Hepatocyte (in vitro differentiated cells): ENCODE results near the gene PGLYRP1. TPM values are rescaled to one million over a fixed set of nuclear protein-coding genes. Genes with fewer than 3 reads are reported as not detected.
A peak's percentile ranks its signal among the peaks of the same experiment; 100 is the strongest.

Experiments used
- DNase-seq: peaks from one replicate; pipeline ENCODE4 v3.0.0-alpha.2; 2016; ENCODE audit warnings: low spot score
- H2AFZ ChIP-seq: fragments of 200-600 bp; sonication (generic); 2 replicates; pipeline ENCODE4 v1.6.0; 2016; ENCODE audit warnings: antibody characterized with exemption, mild to moderate bottlenecking
- H3K27ac ChIP-seq: fragments of 200-600 bp; sonication (generic); 2 replicates; pipeline ENCODE4 v1.5.1; 2016; ENCODE audit warnings: mild to moderate bottlenecking
- H3K27me3 ChIP-seq: fragments of 200-600 bp; sonication (generic); 2 replicates; pipeline ENCODE4 v1.6.1; 2016
- H3K36me3 ChIP-seq: fragments of 200-600 bp; sonication (generic); replicated peaks from 2 replicates; pipeline ENCODE4 v1.5.1; 2016; ENCODE audit warnings: low read depth; ENCODE audit not compliant: insufficient read depth
- H3K4me1 ChIP-seq: fragments of 200-600 bp; sonication (generic); 2 replicates; pipeline ENCODE4 v1.5.1; 2016; ENCODE audit warnings: mild to moderate bottlenecking, moderate library complexity; ENCODE audit not compliant: insufficient read depth
- H3K4me2 ChIP-seq: fragments of 200-600 bp; sonication (generic); 2 replicates; pipeline ENCODE4 v1.6.0; 2016
- H3K4me3 ChIP-seq: fragments of 200-600 bp; sonication (generic); 2 replicates; pipeline ENCODE4 v1.5.1; 2016; ENCODE audit warnings: mild to moderate bottlenecking
- H3K79me2 ChIP-seq: fragments of 200-600 bp; sonication (generic); 2 replicates; pipeline ENCODE4 v1.6.0; 2017; ENCODE audit warnings: mild to moderate bottlenecking
- H3K9me2 ChIP-seq: fragments of 200-600 bp; sonication (generic); replicated peaks from 2 replicates; pipeline ENCODE4 v1.6.0; 2017; ENCODE audit warnings: mild to moderate bottlenecking; ENCODE audit not compliant: insufficient read depth
- H3K9me3 ChIP-seq: fragments of 200-600 bp; sonication (generic); 2 replicates; pipeline ENCODE4 v1.5.1; 2016; ENCODE audit warnings: low read depth, mild to moderate bottlenecking
- H4K20me1 ChIP-seq: fragments of 200-600 bp; sonication (generic); 2 replicates; pipeline ENCODE4 v1.6.0; 2016; ENCODE audit warnings: mild to moderate bottlenecking; ENCODE audit not compliant: insufficient read depth, poor library complexity, severe bottlenecking
- EZH2 ChIP-seq: fragments of 200-600 bp; sonication (generic); IDR thresholded peaks from 2 replicates; pipeline ENCODE4 v1.6.1; 2016; ENCODE audit warnings: antibody characterized with exemption, mild to moderate bottlenecking, borderline replicate concordance
- EZH2phosphoT487 ChIP-seq: fragments of 200-600 bp; sonication (generic); IDR thresholded peaks from one replicate; pipeline ENCODE4 v1.6.1; 2018; ENCODE audit warnings: antibody characterized with exemption, mild to moderate bottlenecking, low read depth, moderate library complexity; ENCODE audit not compliant: unreplicated experiment, severe bottlenecking
- WGBS: methylation state at CpG from one replicate; pipeline ENCODE4 v1.1.6; 2016; ENCODE audit warnings: low lambda C conversion rate; ENCODE audit errors: missing lambda C conversion rate; 5-methylcytosine and 5-hydroxymethylcytosine counted together
- polyA plus RNA-seq: library from polyadenylated mRNA; unstranded; fragments of >200 nt; fragmentation: Nextera tagmentation; extraction: Ambion mirVana; gene quantifications from 2 replicates; pipeline ENCODE4 v1.2.1, GENCODE V29; 2016
- total RNA-seq: library from RNA; depleted of rRNA; stranded (reverse); fragments of >200 nt; gene quantifications from 2 replicates; pipeline ENCODE4 v1.2.3, GENCODE V29; 2014
- TF ChIP-seq, protein P1 (sequence below): fragments of 200-600 bp; sonication (generic); IDR thresholded peaks from 2 replicates; pipeline ENCODE4 v1.5.1; 2016; ENCODE audit warnings: antibody characterized with exemption, mild to moderate bottlenecking; ENCODE audit not compliant: poor library complexity

Gene PGLYRP1
- total and polyA plus RNA-seq, 2 experiments from 2014 or later, result not detected

DNA sequence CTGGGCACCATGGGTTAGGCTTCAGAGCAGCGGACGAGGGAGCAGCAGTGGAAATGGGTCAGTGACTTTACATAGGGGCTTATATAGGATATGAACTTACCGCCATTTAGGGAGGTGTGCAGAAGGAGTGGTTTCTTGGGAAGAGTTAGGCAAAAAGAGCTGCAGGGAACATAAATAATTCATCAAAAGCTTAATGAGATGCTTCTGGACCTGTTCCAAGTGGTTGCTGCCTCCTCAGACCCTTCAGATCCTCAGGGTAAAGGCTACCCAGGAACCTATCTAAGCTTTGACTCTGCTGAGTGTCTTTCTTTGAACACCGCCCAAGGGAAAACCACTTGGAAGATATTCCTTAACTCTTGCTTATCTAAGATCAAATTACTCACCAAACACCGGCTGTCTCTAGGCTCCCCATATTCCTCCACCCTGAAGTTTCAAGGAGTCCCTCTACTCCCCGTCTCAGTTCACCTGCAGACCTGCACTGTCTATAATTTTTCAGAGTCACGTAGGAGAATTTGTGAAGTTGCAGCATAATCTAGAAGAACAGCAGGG, 18.2 kb upstream of the PGLYRP1 start, which contains the start of gene IGFL4:
TSS of gene IGFL4 (minus strand) at position 51 of the 549 bp plus-strand sequence. CDS start at position 11, 40 bp downstream.
- H2AFZ ChIP-seq, result no peak within 1 kb of the TSS
- peak within 1 kb of the TSS; percentile 14 for H3K27ac ChIP-seq
- WGBS, result 54% methylated on average over 7 of the region's 7 CpGs
- H3K4me2 ChIP-seq, result peak within 1 kb of the TSS; percentile 52
- no peaks in the 10 kb centered on the region for H3K9me2 ChIP-seq
- H3K4me1 ChIP-seq, result peaks cover 9% of the 10 kb centered on the region
- TF ChIP-seq EZH2 (no peak), EZH2phosphoT487 (no peak)
- TF ChIP-seq, protein P1, sequence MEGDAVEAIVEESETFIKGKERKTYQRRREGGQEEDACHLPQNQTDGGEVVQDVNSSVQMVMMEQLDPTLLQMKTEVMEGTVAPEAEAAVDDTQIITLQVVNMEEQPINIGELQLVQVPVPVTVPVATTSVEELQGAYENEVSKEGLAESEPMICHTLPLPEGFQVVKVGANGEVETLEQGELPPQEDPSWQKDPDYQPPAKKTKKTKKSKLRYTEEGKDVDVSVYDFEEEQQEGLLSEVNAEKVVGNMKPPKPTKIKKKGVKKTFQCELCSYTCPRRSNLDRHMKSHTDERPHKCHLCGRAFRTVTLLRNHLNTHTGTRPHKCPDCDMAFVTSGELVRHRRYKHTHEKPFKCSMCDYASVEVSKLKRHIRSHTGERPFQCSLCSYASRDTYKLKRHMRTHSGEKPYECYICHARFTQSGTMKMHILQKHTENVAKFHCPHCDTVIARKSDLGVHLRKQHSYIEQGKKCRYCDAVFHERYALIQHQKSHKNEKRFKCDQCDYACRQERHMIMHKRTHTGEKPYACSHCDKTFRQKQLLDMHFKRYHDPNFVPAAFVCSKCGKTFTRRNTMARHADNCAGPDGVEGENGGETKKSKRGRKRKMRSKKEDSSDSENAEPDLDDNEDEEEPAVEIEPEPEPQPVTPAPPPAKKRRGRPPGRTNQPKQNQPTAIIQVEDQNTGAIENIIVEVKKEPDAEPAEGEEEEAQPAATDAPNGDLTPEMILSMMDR, result no peak
- DNase-seq, result peak; percentile 43
- H3K9me3 ChIP-seq, result no peaks in the 10 kb centered on the region
- H3K36me3 ChIP-seq, result no peaks in the 10 kb centered on the region
- H3K79me2 ChIP-seq, result no peaks in the 10 kb centered on the region
- no peaks in the 10 kb centered on the region for H4K20me1 ChIP-seq
- no peak within 1 kb of the TSS for H3K4me3 ChIP-seq
- no peaks in the 10 kb centered on the region for H3K27me3 ChIP-seq

DNA sequence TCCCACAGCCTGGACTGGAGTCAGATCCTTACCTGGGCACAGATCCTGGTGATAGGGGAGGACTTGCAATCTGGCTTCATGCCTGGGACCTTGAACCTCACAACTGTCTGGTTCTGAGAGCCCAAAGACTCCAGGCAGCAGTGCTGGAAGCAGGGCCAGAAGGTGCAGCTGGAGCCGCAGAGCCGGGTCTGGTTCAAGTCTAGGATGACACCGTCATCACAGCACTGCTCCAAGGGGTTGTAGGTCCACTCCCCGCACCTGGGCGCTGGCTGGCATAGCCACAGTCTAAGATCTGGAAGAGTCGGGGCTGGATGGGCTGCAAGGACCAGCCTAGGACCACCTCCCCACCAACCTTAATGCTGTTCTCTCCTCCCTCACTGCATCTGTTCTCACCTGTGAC, 17.3 kb upstream of the PGLYRP1 start:
- Histone ChIP-seq H3K4me2 (no peak overlapping the region), H3K9me3 (no peaks in the 10 kb centered on the region), H2AFZ (no peak overlapping the region), H3K79me2 (no peaks in the 10 kb centered on the region), H3K27me3 (no peaks in the 10 kb centered on the region), H3K36me3 (no peaks in the 10 kb centered on the region), H3K4me3 (no peak overlapping the region), H3K9me2 (no peaks in the 10 kb centered on the region), H3K27ac (no peak overlapping the region), H3K4me1 (peaks cover 9% of the 10 kb centered on the region), H4K20me1 (no peaks in the 10 kb centered on the region)
- 95% methylated on average over 6 of the region's 6 CpGs for WGBS
- TF ChIP-seq EZH2phosphoT487, result no peak
- TF ChIP-seq, protein P1, result no peak
- TF ChIP-seq EZH2, result no peak
- no peak for DNase-seq

GRCh38 chr19:46036744-46037128, 13.9 kb upstream of the PGLYRP1 start:
- TF ChIP-seq, protein P1, result no peak
- TF ChIP-seq EZH2phosphoT487 (no peak), EZH2 (no peak)
- Histone ChIP-seq H4K20me1 (no peaks in the 10 kb centered on the region), H2AFZ (no peak overlapping the region), H3K4me3 (no peak overlapping the region), H3K4me2 (no peak overlapping the region), H3K4me1 (peaks cover 5% of the 10 kb centered on the region), H3K9me2 (no peaks in the 10 kb centered on the region), H3K27ac (no peak overlapping the region), H3K36me3 (no peaks in the 10 kb centered on the region), H3K9me3 (no peaks in the 10 kb centered on the region), H3K79me2 (no peaks in the 10 kb centered on the region), H3K27me3 (no peaks in the 10 kb centered on the region)
- DNase-seq, result no peak
- 75% methylated on average over 3 of the region's 3 CpGs for WGBS
